Hippocampal formation (tissue), 2 donors: ENCODE measurements around the gene ZNF532.

Source experiments
- DNase-seq, 2 donors: peaks; one replicate each; lab custom pipeline; 2025; lab: John Stamatoyannopoulos, UW

The ZNF532 gene

DNA sequence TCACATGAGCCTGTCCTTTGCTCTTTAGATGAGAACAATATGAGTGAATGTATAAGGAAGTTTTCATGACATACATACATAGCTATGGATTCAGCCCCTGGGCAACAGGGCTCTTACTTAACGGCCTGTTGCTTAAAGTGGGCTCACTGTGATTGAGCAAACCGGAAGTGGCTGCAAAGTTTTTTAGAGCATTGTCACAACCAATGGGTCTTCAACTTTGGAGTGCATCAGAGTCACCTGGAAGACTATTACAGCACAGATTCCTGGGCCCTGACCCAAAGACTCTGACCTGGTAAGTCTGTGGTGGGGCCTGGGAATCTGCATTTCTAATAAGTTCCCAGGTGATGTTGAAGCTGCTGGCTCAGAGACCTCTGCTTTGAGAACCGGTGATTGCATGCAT, 168.7 kb downstream of the ZNF532 start:
- no peak for DNase-seq

- DNase-seq, result no peak
Measured at GRCh38 chr18:59033974-59034373, 169.3 kb downstream of the ZNF532 start.

- DNase-seq, result no peak
Measured at GRCh38 chr18:59035591-59035990, 170.9 kb downstream of the ZNF532 start.
